OCI-LY7 (cell line): ENCODE data around the gene MARS1.

Experiments
- EZH2phosphoT487 ChIP-seq: fragments of 200-600 bp; sonication (generic); IDR thresholded peaks from 2 replicates; pipeline ENCODE4 v1.6.1; 2018; ENCODE audit warnings: low read depth, borderline replicate concordance, mild to moderate bottlenecking, mixed run types, antibody characterized with exemption, low read length, moderate library complexity, mixed read lengths
- TF ChIP-seq, protein P1 (sequence below): fragments of 200-600 bp; sonication (generic); conservative IDR thresholded peaks from 2 replicates; pipeline ENCODE4 v1.5.1; 2014; ENCODE audit warnings: mild to moderate bottlenecking, antibody characterized with exemption, low read length, moderate library complexity, mixed read lengths

DNA sequence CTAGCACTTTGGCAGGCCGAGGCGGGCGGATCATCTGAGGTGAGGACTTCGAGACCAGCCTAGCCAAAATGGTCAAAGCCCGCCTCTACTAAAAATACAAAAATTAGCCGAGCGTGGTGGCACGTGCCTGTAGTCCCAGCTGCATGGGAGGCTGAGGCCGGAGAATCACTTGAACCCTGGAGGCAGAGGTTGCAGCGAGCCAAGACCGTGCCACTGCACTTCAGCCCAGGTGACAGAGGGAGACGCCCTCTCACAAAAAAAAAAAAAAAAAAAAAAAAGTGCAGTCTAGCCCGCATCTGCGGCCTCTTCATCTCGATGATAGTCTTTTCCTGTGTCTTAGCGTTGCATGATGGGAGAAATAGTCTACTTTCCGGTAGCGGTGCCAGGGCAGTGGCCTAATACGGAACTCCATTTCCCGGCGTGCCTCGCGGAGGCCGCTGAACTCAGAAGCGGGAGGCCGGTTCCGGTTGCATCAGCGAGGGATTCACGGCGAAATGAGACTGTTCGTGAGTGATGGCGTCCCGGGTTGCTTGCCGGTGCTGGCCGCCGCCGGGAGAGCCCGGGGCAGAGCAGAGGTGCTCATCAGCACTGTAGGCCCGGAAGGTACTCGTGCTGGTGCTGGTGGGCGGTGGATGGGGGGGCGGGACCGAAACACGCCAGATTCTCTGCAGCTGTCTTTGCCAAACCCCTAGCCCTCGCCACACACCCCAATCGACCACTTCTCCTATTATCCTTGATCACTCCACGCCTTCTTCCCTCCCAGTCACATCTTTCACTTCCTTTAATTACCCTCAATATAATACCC is at the start of gene MARS1:
- TF ChIP-seq, protein P1, sequence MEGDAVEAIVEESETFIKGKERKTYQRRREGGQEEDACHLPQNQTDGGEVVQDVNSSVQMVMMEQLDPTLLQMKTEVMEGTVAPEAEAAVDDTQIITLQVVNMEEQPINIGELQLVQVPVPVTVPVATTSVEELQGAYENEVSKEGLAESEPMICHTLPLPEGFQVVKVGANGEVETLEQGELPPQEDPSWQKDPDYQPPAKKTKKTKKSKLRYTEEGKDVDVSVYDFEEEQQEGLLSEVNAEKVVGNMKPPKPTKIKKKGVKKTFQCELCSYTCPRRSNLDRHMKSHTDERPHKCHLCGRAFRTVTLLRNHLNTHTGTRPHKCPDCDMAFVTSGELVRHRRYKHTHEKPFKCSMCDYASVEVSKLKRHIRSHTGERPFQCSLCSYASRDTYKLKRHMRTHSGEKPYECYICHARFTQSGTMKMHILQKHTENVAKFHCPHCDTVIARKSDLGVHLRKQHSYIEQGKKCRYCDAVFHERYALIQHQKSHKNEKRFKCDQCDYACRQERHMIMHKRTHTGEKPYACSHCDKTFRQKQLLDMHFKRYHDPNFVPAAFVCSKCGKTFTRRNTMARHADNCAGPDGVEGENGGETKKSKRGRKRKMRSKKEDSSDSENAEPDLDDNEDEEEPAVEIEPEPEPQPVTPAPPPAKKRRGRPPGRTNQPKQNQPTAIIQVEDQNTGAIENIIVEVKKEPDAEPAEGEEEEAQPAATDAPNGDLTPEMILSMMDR = peak; percentile 62
- TF ChIP-seq EZH2phosphoT487 = no peak
